ENCODE results near the gene SCN7A.
A peak's percentile ranks its signal among the peaks of the same experiment; 100 is the strongest.

The SCN7A gene

GRCh38 chr2:166405569-166405926 is 88.5 kb downstream of the SCN7A start:
- H3K27ac Mint-ChIP-seq, result no peak overlapping the region
- ATAC-seq (replicated peaks) (no peak), DNase-seq (no peak)
- no peaks in the 10 kb centered on the region for H3K36me3 Mint-ChIP-seq (ENCODE audit: insufficient read depth)
- H3K27me3 Mint-ChIP-seq, result no peaks in the 10 kb centered on the region
- no peak overlapping the region for H3K4me3 Mint-ChIP-seq
- H3K4me1 Mint-ChIP-seq (ENCODE audit: low read depth in 2 of 2), result no peaks in the 10 kb centered on the region
- H3K9me3 Mint-ChIP-seq, result peaks cover 9 to 11% of the 10 kb centered on the region in 2 donors

- H3K4me3 Mint-ChIP-seq, result no peak overlapping the region
- H3K27me3 Mint-ChIP-seq, result no peaks in the 10 kb centered on the region
- no peaks in the 10 kb centered on the region for H3K36me3 Mint-ChIP-seq (ENCODE audit: insufficient read depth)
- ATAC-seq (replicated peaks) (no peak), DNase-seq (no peak)
- H3K9me3 Mint-ChIP-seq, result peaks cover 10 to 11% of the 10 kb centered on the region in 2 donors
- H3K4me1 Mint-ChIP-seq (ENCODE audit: low read depth in 2 of 2), result no peaks in the 10 kb centered on the region
- H3K27ac Mint-ChIP-seq, result no peak overlapping the region
Measured at GRCh38 chr2:166404831-166405568, 89.0 kb downstream of the SCN7A start.

GRCh38 chr2:166394245-166394644 is 99.8 kb downstream of the SCN7A start:
- no peak for ATAC-seq (replicated peaks)
- H3K4me3 Mint-ChIP-seq, result no peak overlapping the region
- peaks cover 3 to 11% of the 10 kb centered on the region in 2 donors for H3K9me3 Mint-ChIP-seq
- DNase-seq, result no peak
- H3K36me3 Mint-ChIP-seq (ENCODE audit: insufficient read depth), result no peaks in the 10 kb centered on the region
- H3K4me1 Mint-ChIP-seq (ENCODE audit: low read depth in 2 of 2), result no peaks in the 10 kb centered on the region
- H3K27ac Mint-ChIP-seq, result no peak overlapping the region
- H3K27me3 Mint-ChIP-seq, result no peaks in the 10 kb centered on the region

- ATAC-seq (replicated peaks) (no peak), DNase-seq (no peak)
- Mint-ChIP-seq H3K27me3 (no peaks in the 10 kb centered on the region), H3K4me1 (ENCODE audit: low read depth in 2 of 2) (no peaks in the 10 kb centered on the region), H3K4me3 (no peak overlapping the region), H3K9me3 (peaks cover 3 to 10% of the 10 kb centered on the region in 2 donors), H3K36me3 (ENCODE audit: insufficient read depth) (no peaks in the 10 kb centered on the region), H3K27ac (no peak overlapping the region)
Measured at GRCh38 chr2:166393008-166393407, 101.0 kb downstream of the SCN7A start.

- no peak for DNase-seq
- H3K27me3 Mint-ChIP-seq, result no peaks in the 10 kb centered on the region
- no peaks in the 10 kb centered on the region for H3K4me1 Mint-ChIP-seq (ENCODE audit: low read depth in 2 of 2)
- H3K36me3 Mint-ChIP-seq (ENCODE audit: insufficient read depth), result no peaks in the 10 kb centered on the region
- no peak for ATAC-seq (replicated peaks)
- no peak overlapping the region for H3K27ac Mint-ChIP-seq
- H3K4me3 Mint-ChIP-seq, result no peak overlapping the region
- H3K9me3 Mint-ChIP-seq, result no peaks in the 10 kb centered on the region
Measured at GRCh38 chr2:166388481-166389070, 105.5 kb downstream of the SCN7A start.

- no peaks in the 10 kb centered on the region for H3K4me1 Mint-ChIP-seq (ENCODE audit: low read depth in 2 of 2)
- H3K4me3 Mint-ChIP-seq, result no peak overlapping the region
Measured at GRCh38 chr2:166385313-166385712, 108.7 kb downstream of the SCN7A start.

GRCh38 chr2:166384774-166385173 is 109.3 kb downstream of the SCN7A start:
- Mint-ChIP-seq H3K36me3 (ENCODE audit: insufficient read depth) (no peaks in the 10 kb centered on the region), H3K27ac (no peak overlapping the region), H3K4me3 (no peak overlapping the region), H3K9me3 (no peaks in the 10 kb centered on the region), H3K27me3 (no peaks in the 10 kb centered on the region), H3K4me1 (ENCODE audit: low read depth in 2 of 2) (no peaks in the 10 kb centered on the region)
- ATAC-seq (replicated peaks) (no peak), DNase-seq (no peak)

More at GRCh38 chr2:166385313-166385712, 108.7 kb downstream of the SCN7A start:
- no peak for DNase-seq
- Mint-ChIP-seq H3K27ac (no peak overlapping the region), H3K27me3 (no peaks in the 10 kb centered on the region), H3K9me3 (no peaks in the 10 kb centered on the region), H3K36me3 (ENCODE audit: insufficient read depth) (no peaks in the 10 kb centered on the region)
- no peak for ATAC-seq (replicated peaks)

- Mint-ChIP-seq H3K4me1 (ENCODE audit: low read depth in 2 of 2) (no peaks in the 10 kb centered on the region), H3K4me3 (no peak overlapping the region), H3K36me3 (ENCODE audit: insufficient read depth) (no peaks in the 10 kb centered on the region), H3K27me3 (no peaks in the 10 kb centered on the region), H3K9me3 (peaks cover 0 to 4% of the 10 kb centered on the region in 2 donors), H3K27ac (no peak overlapping the region)
- ATAC-seq (replicated peaks) (no peak), DNase-seq (no peak)
Measured at GRCh38 chr2:166382448-166382847, 111.6 kb downstream of the SCN7A start.

GRCh38 chr2:166380615-166381014 is 113.4 kb downstream of the SCN7A start:
- Mint-ChIP-seq H3K9me3 (peaks cover 0 to 6% of the 10 kb centered on the region in 2 donors), H3K36me3 (ENCODE audit: insufficient read depth) (no peaks in the 10 kb centered on the region), H3K4me1 (ENCODE audit: low read depth in 2 of 2) (no peaks in the 10 kb centered on the region), H3K27ac (no peak overlapping the region), H3K4me3 (no peak overlapping the region), H3K27me3 (peaks cover 0 to 9% of the 10 kb centered on the region in 2 donors)
- ATAC-seq (replicated peaks), result no peak
- DNase-seq, result no peak

GRCh38 chr2:166376873-166377272 is 117.2 kb downstream of the SCN7A start:
- Mint-ChIP-seq H3K4me1 (ENCODE audit: low read depth in 2 of 2) (no peaks in the 10 kb centered on the region), H3K36me3 (ENCODE audit: insufficient read depth) (no peaks in the 10 kb centered on the region), H3K27me3 (peaks cover 0 to 16% of the 10 kb centered on the region in 2 donors), H3K9me3 (peaks cover 0 to 6% of the 10 kb centered on the region in 2 donors), H3K4me3 (no peak overlapping the region), H3K27ac (no peak overlapping the region)
- ATAC-seq (replicated peaks) (no peak), DNase-seq (no peak)

GRCh38 chr2:166376488-166376828 is 117.6 kb downstream of the SCN7A start:
- no peak overlapping the region for H3K27ac Mint-ChIP-seq
- ATAC-seq (replicated peaks) (no peak), DNase-seq (no peak)
- no peaks in the 10 kb centered on the region for H3K4me1 Mint-ChIP-seq (ENCODE audit: low read depth in 2 of 2)
- peak overlapping the region in 1 of 2 donors; percentile 32 for H3K4me3 Mint-ChIP-seq
- H3K9me3 Mint-ChIP-seq, result peaks cover 0 to 6% of the 10 kb centered on the region in 2 donors
- no peaks in the 10 kb centered on the region for H3K36me3 Mint-ChIP-seq (ENCODE audit: insufficient read depth)
- H3K27me3 Mint-ChIP-seq, result peaks cover 0 to 16% of the 10 kb centered on the region in 2 donors

- Mint-ChIP-seq H3K36me3 (ENCODE audit: insufficient read depth) (no peaks in the 10 kb centered on the region), H3K27me3 (peaks cover 0 to 16% of the 10 kb centered on the region in 2 donors), H3K9me3 (peaks cover 0 to 6% of the 10 kb centered on the region in 2 donors), H3K4me3 (peak within 1 kb of the TSS; percentile 21 to 32), H3K4me1 (ENCODE audit: low read depth in 2 of 2) (no peaks in the 10 kb centered on the region), H3K27ac (no peak within 1 kb of the TSS)
- DNase-seq (no peak), ATAC-seq (replicated peaks) (no peak)
Measured at GRCh38 chr2:166375736-166376487, 118.1 kb downstream of the SCN7A start, which contains the start of gene SCN9A. SCN9A (minus strand) TSS chr2:166375944; CDS start chr2:166311756, 64,188 bp downstream.

- Mint-ChIP-seq H3K4me3 (no peak overlapping the region), H3K27ac (no peak overlapping the region), H3K4me1 (ENCODE audit: low read depth in 2 of 2) (no peaks in the 10 kb centered on the region), H3K9me3 (peaks cover 0 to 6% of the 10 kb centered on the region in 2 donors), H3K36me3 (ENCODE audit: insufficient read depth) (no peaks in the 10 kb centered on the region), H3K27me3 (peaks cover 0 to 16% of the 10 kb centered on the region in 2 donors)
- DNase-seq, result no peak
- ATAC-seq (replicated peaks), result no peak
Measured at GRCh38 chr2:166375195-166375735, 118.8 kb downstream of the SCN7A start.

Data from effector memory CD8-positive, alpha-beta T cell (primary cell).